ENCODE data around the gene PCDHB9.
"Not testable (repeated sequence)": the region's sequence is repeated elsewhere in the genome, so short reads cannot be mapped to it uniquely, and the experiment has no call there.

PCDHB9 gene

DNA sequence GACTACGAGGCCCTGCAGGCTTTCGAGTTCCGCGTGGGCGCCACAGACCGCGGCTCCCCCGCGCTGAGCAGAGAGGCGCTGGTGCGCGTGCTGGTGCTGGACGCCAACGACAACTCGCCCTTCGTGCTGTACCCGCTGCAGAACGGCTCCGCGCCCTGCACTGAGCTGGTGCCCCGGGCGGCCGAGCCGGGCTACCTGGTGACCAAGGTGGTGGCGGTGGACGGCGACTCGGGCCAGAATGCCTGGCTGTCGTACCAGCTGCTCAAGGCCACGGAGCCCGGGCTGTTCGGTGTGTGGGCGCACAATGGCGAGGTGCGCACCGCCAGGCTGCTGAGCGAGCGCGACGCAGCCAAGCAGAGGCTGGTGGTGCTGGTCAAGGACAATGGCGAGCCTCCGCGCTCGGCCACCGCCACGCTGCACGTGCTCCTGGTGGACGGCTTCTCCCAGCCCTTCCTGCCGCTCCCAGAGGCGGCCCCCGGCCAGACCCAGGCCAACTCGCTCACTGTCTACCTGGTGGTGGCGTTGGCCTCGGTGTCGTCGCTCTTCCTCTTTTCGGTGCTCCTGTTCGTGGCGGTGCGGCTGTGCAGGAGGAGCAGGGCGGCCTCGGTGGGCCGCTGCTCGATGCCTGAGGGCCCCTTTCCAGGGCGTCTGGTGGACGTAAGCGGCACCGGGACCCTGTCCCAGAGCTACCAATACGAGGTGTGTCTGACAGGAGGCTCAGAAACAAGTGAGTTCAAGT, 2.7 kb upstream of the PCDHB9 start:
- intact Hi-C loops (cut with DNase I), result loop anchor here (10.0 kb wide), 1 partner anchor 381 kb away; no protein-coding TSS in a partner anchor
- DNase-seq, result peak in 1 of 10 donors; percentile 69

DNA sequence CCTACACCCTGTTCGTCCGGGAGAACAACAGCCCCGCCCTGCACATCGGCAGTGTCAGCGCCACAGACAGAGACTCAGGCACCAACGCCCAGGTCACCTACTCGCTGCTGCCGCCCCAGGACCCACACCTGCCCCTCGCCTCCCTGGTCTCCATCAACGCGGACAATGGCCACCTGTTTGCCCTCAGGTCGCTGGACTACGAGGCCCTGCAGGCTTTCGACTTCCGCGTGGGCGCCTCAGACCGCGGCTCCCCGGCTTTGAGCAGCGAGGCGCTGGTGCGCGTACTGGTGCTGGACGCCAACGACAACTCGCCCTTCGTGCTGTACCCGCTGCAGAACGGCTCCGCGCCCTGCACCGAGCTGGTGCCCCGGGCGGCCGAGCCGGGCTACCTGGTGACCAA, 1.7 kb downstream of the PCDHB9 start:
- DNase-seq, result peak in 1 of 10 donors; percentile 77
- intact Hi-C loops (cut with DNase I), result loop anchor here (10.0 kb wide), 1 partner anchor 376 kb away; no protein-coding TSS in a partner anchor

DNA sequence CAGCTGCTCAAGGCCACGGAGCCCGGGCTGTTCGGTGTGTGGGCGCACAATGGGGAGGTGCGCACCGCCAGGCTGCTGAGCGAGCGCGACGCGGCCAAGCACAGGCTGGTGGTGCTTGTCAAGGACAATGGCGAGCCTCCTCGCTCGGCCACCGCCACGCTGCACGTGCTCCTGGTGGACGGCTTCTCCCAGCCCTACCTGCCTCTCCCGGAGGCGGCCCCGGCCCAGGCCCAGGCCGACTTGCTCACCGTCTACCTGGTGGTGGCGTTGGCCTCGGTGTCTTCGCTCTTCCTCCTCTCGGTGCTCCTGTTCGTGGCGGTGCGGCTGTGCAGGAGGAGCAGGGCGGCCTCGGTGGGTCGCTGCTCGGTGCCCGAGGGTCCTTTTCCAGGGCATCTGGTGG, 2.2 kb downstream of the PCDHB9 start:
- intact Hi-C loops (cut with DNase I), result loop anchor here (10.0 kb wide), 1 partner anchor 376 kb away; no protein-coding TSS in a partner anchor
- not testable (repeated sequence) for DNase-seq

- intact Hi-C loops (cut with DNase I), result no loop called here
- peak in 5 of 10 donors; percentile 39 to 93 (median 42) for DNase-seq
Measured at GRCh38 chr5:141192110-141192725, 5.3 kb downstream of the PCDHB9 start, which contains the start of gene PCDHB10. TSS of gene PCDHB10 (plus strand) at chr5:141192353. CDS start at chr5:141192553, 200 bp downstream.

DNA sequence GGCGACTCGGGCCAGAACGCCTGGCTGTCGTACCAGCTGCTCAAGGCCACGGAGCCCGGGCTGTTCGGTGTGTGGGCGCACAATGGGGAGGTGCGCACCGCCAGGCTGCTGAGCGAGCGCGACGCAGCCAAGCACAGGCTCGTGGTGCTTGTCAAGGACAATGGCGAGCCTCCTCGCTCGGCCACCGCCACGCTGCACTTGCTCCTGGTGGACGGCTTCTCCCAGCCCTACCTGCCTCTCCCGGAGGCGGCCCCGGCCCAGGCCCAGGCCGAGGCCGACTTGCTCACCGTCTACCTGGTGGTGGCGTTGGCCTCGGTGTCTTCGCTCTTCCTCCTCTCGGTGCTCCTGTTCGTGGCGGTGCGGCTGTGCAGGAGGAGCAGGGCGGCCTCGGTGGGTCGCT, 7.4 kb downstream of the PCDHB9 start:
- intact Hi-C loops (cut with DNase I), result not testable (repeated sequence)

GRCh38 chr5:141196363-141196762, 9.4 kb downstream of the PCDHB9 start:
- DNase-seq, result no peak
- intact Hi-C loops (cut with DNase I), result no loop called here

More for the DNA sequence above, 7.4 kb downstream of the PCDHB9 start:
- DNase-seq, result peak in 1 of 10 donors; percentile 66

- DNase-seq, result no peak
- intact Hi-C loops (cut with DNase I), result no loop called here
Measured at GRCh38 chr5:141199359-141200235, 12.6 kb downstream of the PCDHB9 start, which contains the start of gene PCDHB11. TSS of gene PCDHB11 (plus strand) at chr5:141199627. CDS start at chr5:141199775, 148 bp downstream.

DNA sequence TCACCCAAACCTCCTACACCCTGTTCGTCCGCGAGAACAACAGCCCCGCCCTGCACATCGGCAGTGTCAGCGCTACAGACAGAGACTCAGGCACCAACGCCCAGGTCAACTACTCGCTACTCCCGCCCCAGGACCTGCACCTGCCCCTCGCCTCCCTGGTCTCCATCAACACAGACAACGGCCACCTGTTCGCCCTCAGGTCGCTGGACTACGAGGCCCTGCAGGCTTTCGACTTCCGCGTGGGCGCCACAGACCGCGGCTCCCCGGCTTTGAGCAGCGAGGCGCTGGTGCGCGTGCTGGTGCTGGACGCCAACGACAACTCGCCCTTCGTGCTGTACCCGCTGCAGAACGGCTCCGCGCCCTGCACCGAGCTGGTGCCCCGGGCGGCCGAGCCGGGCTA, 14.2 kb downstream of the PCDHB9 start:
- DNase-seq; intact Hi-C loops (cut with DNase I): not testable (repeated sequence)

GRCh38 chr5:141201646-141202045, 14.7 kb downstream of the PCDHB9 start:
- intact Hi-C loops (cut with DNase I), result not testable (repeated sequence)
- peak in 1 of 10 donors; percentile 52 for DNase-seq

DNA sequence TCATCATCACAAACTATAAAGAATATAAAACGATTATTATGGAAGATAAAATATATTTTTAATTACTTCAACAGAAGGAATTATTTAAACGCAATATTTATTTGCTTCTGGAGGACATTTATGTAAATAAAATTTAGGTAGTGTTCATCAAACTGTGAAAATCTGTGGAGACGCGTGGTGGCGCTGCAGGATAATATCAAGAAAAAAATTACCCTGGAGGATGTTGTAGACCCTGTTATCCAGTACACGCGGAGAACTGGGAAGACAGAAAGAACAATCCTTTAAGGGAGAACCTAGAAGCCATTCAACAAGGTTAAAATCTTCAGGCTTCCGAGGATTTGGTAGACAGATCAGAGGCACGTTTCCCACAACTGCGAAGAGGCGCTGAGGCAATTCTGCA, 21.5 kb downstream of the PCDHB9 start, which contains the start of gene PCDHB12:
TSS of gene PCDHB12 (plus strand) at position 242 of the 400 bp plus-strand sequence. CDS start 189 bp downstream, outside the sequence.
- intact Hi-C loops (cut with DNase I), result no loop called here
- peak in 1 of 10 donors; percentile 8 for DNase-seq

DNA sequence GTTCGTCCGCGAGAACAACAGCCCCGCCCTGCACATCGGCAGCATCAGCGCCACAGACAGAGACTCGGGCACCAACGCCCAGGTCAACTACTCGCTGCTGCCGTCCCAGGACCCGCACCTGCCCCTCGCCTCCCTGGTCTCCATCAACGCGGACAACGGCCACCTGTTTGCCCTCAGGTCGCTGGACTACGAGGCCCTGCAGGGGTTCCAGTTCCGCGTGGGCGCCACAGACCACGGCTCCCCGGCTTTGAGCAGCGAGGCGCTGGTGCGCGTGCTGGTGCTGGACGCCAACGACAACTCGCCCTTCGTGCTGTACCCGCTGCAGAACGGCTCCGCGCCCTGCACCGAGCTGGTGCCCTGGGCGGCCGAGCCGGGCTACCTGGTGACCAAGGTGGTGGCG, 23.3 kb downstream of the PCDHB9 start:
- DNase-seq, result peak in 1 of 10 donors; percentile 57
- intact Hi-C loops (cut with DNase I), result not testable (repeated sequence)

- intact Hi-C loops (cut with DNase I), result not testable (repeated sequence)
- DNase-seq, result peak in 1 of 10 donors; percentile 54
Measured at GRCh38 chr5:141210849-141211248, 23.9 kb downstream of the PCDHB9 start.

- intact Hi-C loops (cut with DNase I), result not testable (repeated sequence)
- DNase-seq, result peak in 3 of 10 donors; percentile 41 to 87 (median 42)
Measured at GRCh38 chr5:141213656-141214339, 26.8 kb downstream of the PCDHB9 start, which contains the start of gene PCDHB13. TSS of gene PCDHB13 (plus strand) at chr5:141213919. CDS start at chr5:141214124, 205 bp downstream.

DNA sequence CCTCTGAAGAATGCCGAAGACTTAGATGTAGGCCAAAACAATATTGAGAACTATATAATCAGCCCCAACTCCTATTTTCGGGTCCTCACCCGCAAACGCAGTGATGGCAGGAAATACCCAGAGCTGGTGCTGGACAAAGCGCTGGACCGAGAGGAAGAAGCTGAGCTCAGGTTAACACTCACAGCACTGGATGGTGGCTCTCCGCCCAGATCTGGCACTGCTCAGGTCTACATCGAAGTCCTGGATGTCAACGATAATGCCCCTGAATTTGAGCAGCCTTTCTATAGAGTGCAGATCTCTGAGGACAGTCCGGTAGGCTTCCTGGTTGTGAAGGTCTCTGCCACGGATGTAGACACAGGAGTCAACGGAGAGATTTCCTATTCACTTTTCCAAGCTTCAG, 27.6 kb downstream of the PCDHB9 start:
- intact Hi-C loops (cut with DNase I); DNase-seq: not testable (repeated sequence)

- intact Hi-C loops (cut with DNase I), result not testable (repeated sequence)
- DNase-seq, result peak in 1 of 10 donors; percentile 74
Measured at GRCh38 chr5:141215504-141215903, 28.5 kb downstream of the PCDHB9 start.

- intact Hi-C loops (cut with DNase I), result not testable (repeated sequence)
- DNase-seq, result peak in 1 of 10 donors; percentile 79
Measured at GRCh38 chr5:141216035-141216434, 29.1 kb downstream of the PCDHB9 start.

DNA sequence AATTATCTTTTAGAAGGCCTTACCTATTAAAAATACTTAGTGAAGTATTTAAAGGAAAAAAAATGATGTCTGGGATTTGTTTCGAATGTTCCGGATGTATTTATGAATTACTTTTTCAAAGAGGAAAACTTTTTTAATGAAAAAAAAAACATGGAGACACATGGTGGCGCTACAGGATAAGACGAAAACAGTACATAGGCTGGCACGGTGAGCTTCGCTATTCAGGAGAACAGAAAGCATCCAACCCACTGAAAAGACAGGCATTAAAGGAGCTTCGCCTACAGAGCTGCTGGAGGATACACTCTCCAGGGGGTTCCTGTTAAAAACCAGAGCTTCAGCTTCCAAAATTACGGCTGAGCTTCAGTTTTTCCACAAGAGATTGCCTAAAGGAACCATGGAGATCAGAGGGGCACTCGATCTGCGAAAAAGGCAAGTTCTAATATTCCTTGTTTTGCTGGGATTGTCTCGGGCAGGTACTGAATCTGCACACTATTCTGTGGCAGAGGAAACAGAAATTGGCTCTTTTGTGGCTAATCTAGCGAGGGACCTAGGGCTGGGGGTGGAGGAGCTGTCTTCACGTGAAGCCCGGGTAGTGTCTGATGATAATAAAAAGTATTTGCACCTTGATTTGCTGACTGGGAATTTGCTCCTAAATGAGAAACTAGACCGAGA, 36.3 kb downstream of the PCDHB9 start, which contains the start of gene PCDHB14:
TSS of gene PCDHB14 (plus strand) at position 232 of the 672 bp plus-strand sequence. CDS start at position 395, 163 bp downstream.
- DNase-seq, result no peak
- intact Hi-C loops (cut with DNase I), result no loop called here

DNA sequence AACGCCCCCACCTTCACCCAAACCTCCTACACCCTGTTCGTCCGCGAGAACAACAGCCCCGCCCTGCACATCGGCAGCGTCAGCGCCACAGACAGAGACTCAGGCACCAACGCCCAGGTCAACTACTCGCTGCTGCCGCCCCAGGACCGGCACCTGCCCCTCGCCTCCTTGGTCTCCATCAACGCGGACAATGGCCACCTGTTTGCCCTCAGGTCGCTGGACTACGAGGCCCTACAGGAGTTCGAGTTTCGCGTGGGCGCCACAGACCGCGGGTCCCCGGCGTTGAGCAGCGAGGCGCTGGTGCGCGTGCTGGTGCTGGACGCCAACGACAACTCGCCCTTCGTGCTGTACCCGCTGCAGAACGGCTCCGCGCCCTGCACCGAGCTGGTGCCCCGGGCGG, 37.9 kb downstream of the PCDHB9 start:
- intact Hi-C loops (cut with DNase I), result not testable (repeated sequence)
- DNase-seq, result peak in 1 of 10 donors; percentile 75

DNA sequence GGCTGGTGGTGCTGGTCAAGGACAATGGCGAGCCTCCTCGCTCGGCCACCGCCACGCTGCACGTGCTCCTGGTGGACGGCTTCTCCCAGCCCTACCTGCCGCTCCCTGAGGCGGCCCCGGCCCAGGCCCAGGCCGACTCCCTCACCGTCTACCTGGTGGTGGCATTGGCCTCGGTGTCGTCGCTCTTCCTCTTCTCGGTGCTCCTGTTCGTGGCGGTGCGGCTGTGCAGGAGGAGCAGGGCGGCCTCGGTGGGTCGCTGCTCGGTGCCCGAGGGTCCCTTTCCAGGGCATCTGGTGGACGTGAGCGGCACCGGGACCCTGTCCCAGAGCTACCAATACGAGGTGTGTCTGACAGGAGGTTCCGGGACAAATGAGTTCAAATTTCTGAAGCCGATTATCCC, 38.5 kb downstream of the PCDHB9 start:
- DNase-seq; intact Hi-C loops (cut with DNase I): not testable (repeated sequence)

Measured in posterior cingulate gyrus (tissue), 11 donors.